Activated CD4-positive, alpha-beta T cell treated with anti-CD3 and anti-CD28 coated beads, Interleukin-2, amount 50 U/mL, for 4 hours (primary cell): ENCODE measurements around the gene KIRREL3.
A peak's percentile ranks its signal among the peaks of the same experiment; 100 is the strongest.
"Not testable (repeated sequence)": the region's sequence is repeated elsewhere in the genome, so short reads cannot be mapped to it uniquely, and the experiment has no call there.

Source experiments
- DNase-seq, 2 experiments: peaks; one replicate each; pipeline ENCODE4 v3.0.0-alpha.2; 2020

KIRREL3 gene

GRCh38 chr11:126996036-126996804, 4.3 kb downstream of the KIRREL3 start:
- DNase-seq: no peak

- no peak for DNase-seq
These were observed 7.0 kb downstream of the KIRREL3 start for GRCh38 chr11:126993599-126993998.

- DNase-seq: no peak
These were observed 7.8 kb downstream of the KIRREL3 start for GRCh38 chr11:126992804-126993111.

- DNase-seq: no peak
These were observed 8.3 kb downstream of the KIRREL3 start for GRCh38 chr11:126992065-126992803.

GRCh38 chr11:126991596-126991995, 9.0 kb downstream of the KIRREL3 start:
- DNase-seq: no peak

GRCh38 chr11:126990716-126991480, 9.7 kb downstream of the KIRREL3 start:
- no peak for DNase-seq

GRCh38 chr11:126989942-126990715, 10.4 kb downstream of the KIRREL3 start:
- DNase-seq: peak; percentile 26

GRCh38 chr11:126988655-126989054, 11.9 kb downstream of the KIRREL3 start:
- DNase-seq: no peak

- DNase-seq: no peak
These were observed 18.9 kb downstream of the KIRREL3 start for GRCh38 chr11:126981635-126982034.

- no peak for DNase-seq
These were observed 21.7 kb downstream of the KIRREL3 start for GRCh38 chr11:126978911-126979310.

GRCh38 chr11:126978165-126978564, 22.4 kb downstream of the KIRREL3 start:
- no peak for DNase-seq

GRCh38 chr11:126973051-126973450, 27.5 kb downstream of the KIRREL3 start:
- no peak for DNase-seq

- DNase-seq: no peak
These were observed 29.3 kb downstream of the KIRREL3 start for GRCh38 chr11:126971305-126971704.

- DNase-seq: no peak
These were observed 30.6 kb downstream of the KIRREL3 start for GRCh38 chr11:126969865-126970479.

GRCh38 chr11:126968915-126969314, 31.7 kb downstream of the KIRREL3 start:
- DNase-seq: no peak

GRCh38 chr11:126965331-126965730, 35.2 kb downstream of the KIRREL3 start:
- DNase-seq: no peak

GRCh38 chr11:126963603-126964363, 36.8 kb downstream of the KIRREL3 start:
- no peak for DNase-seq

GRCh38 chr11:126963115-126963514, 37.5 kb downstream of the KIRREL3 start:
- DNase-seq: no peak

- no peak for DNase-seq
These were observed 40.9 kb downstream of the KIRREL3 start for GRCh38 chr11:126959700-126960099.

GRCh38 chr11:126956635-126957034, 43.9 kb downstream of the KIRREL3 start:
- DNase-seq: no peak

GRCh38 chr11:126952533-126952932, 48.0 kb downstream of the KIRREL3 start:
- not testable (repeated sequence) for DNase-seq

GRCh38 chr11:126951465-126951864, 49.1 kb downstream of the KIRREL3 start:
- DNase-seq: no peak
